H9 (cell line): ENCODE data around the gene CBY3. TPM values are rescaled to one million over a fixed set of nuclear protein-coding genes. Genes with fewer than 3 reads are reported as not detected.
A peak's percentile ranks its signal among the peaks of the same experiment; 100 is the strongest.

Experiments
- DNase-seq: peaks from one replicate; pipeline ENCODE4 v3.0.0-alpha.2; 2017
- H2AFZ ChIP-seq: one replicate; pipeline ENCODE4 v1.6.1; 2013; ENCODE audit warnings: mild to moderate bottlenecking, low read length, control low read depth, moderate library complexity
- H2AK5ac ChIP-seq: 2 replicates; pipeline ENCODE4 v1.6.1; 2013; ENCODE audit warnings: low read length, control low read depth, mixed read lengths; ENCODE audit not compliant: insufficient read length
- H2BK120ac ChIP-seq: one replicate; pipeline ENCODE4 v1.6.1; 2013; ENCODE audit warnings: low read depth, mild to moderate bottlenecking, low read length, control low read depth, inconsistent platforms; ENCODE audit not compliant: poor library complexity, severe bottlenecking
- H2BK12ac ChIP-seq: 2 replicates; pipeline ENCODE4 v1.6.1; 2013; ENCODE audit warnings: low read length, control low read depth, mixed read lengths, low read depth; ENCODE audit not compliant: insufficient read length
- H2BK15ac ChIP-seq: 2 replicates; pipeline ENCODE4 v1.6.1; 2013; ENCODE audit warnings: low read depth, low read length, control low read depth
- H2BK20ac ChIP-seq: one replicate; pipeline ENCODE4 v1.6.1; 2013; ENCODE audit warnings: low read depth, mild to moderate bottlenecking, low read length, control low read depth, inconsistent platforms; ENCODE audit not compliant: poor library complexity, severe bottlenecking
- H2BK5ac ChIP-seq: 2 replicates; pipeline ENCODE4 v1.6.1; 2013; ENCODE audit warnings: low read length, control low read depth, mixed read lengths; ENCODE audit not compliant: insufficient read length
- H3K14ac ChIP-seq: 2 replicates; pipeline ENCODE4 v1.6.1; 2013; ENCODE audit warnings: low read length, control low read depth; ENCODE audit not compliant: insufficient read depth
- H3K18ac ChIP-seq: 2 replicates; pipeline ENCODE4 v1.6.1; 2013; ENCODE audit warnings: low read depth, mild to moderate bottlenecking, mixed read lengths, low read length, control low read depth; ENCODE audit not compliant: insufficient read length
- H3K23ac ChIP-seq: 2 replicates; pipeline ENCODE4 v1.6.1; 2013; ENCODE audit warnings: low read length, control low read depth, mixed read lengths, low read depth; ENCODE audit not compliant: insufficient read length
- H3K23me2 ChIP-seq: 2 replicates; pipeline ENCODE4 v1.6.1; 2013; ENCODE audit warnings: low read depth, mild to moderate bottlenecking, mixed read lengths, low read length, control low read depth; ENCODE audit not compliant: insufficient read length, poor library complexity, severe bottlenecking
- H3K27ac ChIP-seq: 2 replicates; pipeline ENCODE4 v1.5.1; 2013; ENCODE audit warnings: low read length, control low read depth, mixed read lengths, low read depth; ENCODE audit not compliant: insufficient read length
- H3K27me3 ChIP-seq: 2 replicates; pipeline ENCODE4 v1.6.1; 2013; ENCODE audit warnings: low read length, control low read depth, inconsistent platforms; ENCODE audit not compliant: insufficient read depth
- H3K4ac ChIP-seq: 2 replicates; pipeline ENCODE4 v1.6.1; 2013; ENCODE audit warnings: low read depth, mild to moderate bottlenecking, control low read depth, inconsistent platforms, low read length, moderate library complexity
- H3K4me1 ChIP-seq: 2 replicates; pipeline ENCODE4 v1.6.1; 2013; ENCODE audit warnings: low read length, control low read depth, inconsistent platforms; ENCODE audit not compliant: insufficient read depth
- H3K4me2 ChIP-seq: 2 replicates; pipeline ENCODE4 v1.6.1; 2013; ENCODE audit warnings: low read length, control low read depth, mixed read lengths; ENCODE audit not compliant: insufficient read length, insufficient read depth
- H3K56ac ChIP-seq: 2 replicates; pipeline ENCODE4 v1.6.1; 2013; ENCODE audit warnings: low read depth, mild to moderate bottlenecking, mixed read lengths, low read length, control low read depth; ENCODE audit not compliant: insufficient read length
- H3K79me1 ChIP-seq: 2 replicates; pipeline ENCODE4 v1.6.1; 2013; ENCODE audit warnings: low read depth, mild to moderate bottlenecking, moderate library complexity, low read length, control low read depth, inconsistent platforms; ENCODE audit not compliant: insufficient read depth, poor library complexity, severe bottlenecking
- H3K79me2 ChIP-seq: 2 replicates; pipeline ENCODE4 v1.6.1; 2013; ENCODE audit warnings: low read length, control low read depth, inconsistent platforms; ENCODE audit not compliant: insufficient read depth
- H3K9ac ChIP-seq: 2 replicates; pipeline ENCODE4 v1.6.1; 2013; ENCODE audit warnings: low read length, control low read depth, mixed read lengths; ENCODE audit not compliant: insufficient read length; ENCODE audit errors: extremely low read depth
- H3K9me3 ChIP-seq: one replicate; pipeline ENCODE4 v1.6.1; 2013; ENCODE audit warnings: low read depth, low read length, inconsistent platforms; ENCODE audit not compliant: control insufficient read depth
- H3T11ph ChIP-seq: one replicate; pipeline ENCODE4 v1.6.1; 2013; ENCODE audit warnings: mild to moderate bottlenecking, low read length, control low read depth, inconsistent platforms
- H4K20me1 ChIP-seq: one replicate; pipeline ENCODE4 v1.6.1; 2013; ENCODE audit not compliant: control insufficient read depth, insufficient read length, insufficient read depth
- H4K5ac ChIP-seq: 2 replicates; pipeline ENCODE4 v1.6.1; 2013; ENCODE audit warnings: low read depth, mild to moderate bottlenecking, mixed read lengths, low read length, control low read depth; ENCODE audit not compliant: insufficient read length
- H4K8ac ChIP-seq: replicated peaks from 2 replicates; pipeline ENCODE4 v1.6.1; 2013; ENCODE audit warnings: low read length, control low read depth, mixed read lengths, low read depth; ENCODE audit not compliant: insufficient read length
- H4K91ac ChIP-seq: 2 replicates; pipeline ENCODE4 v1.6.1; 2013; ENCODE audit warnings: low read depth, mild to moderate bottlenecking, moderate library complexity, mixed read lengths, low read length, control low read depth; ENCODE audit not compliant: insufficient read length
- H3K27ac Mint-ChIP-seq, 3 experiments: 2 replicates in 2 of 3; 3 replicates in 1 of 3; pipeline ENCODE4 v1.8.0; 2020 to 2021; ENCODE audit warnings: mixed read lengths in 3 of 3, mild to moderate bottlenecking in 1 of 3, moderate library complexity in 1 of 3
- H3K27me3 Mint-ChIP-seq: 2 replicates; pipeline ENCODE4 v1.8.0; 2021; ENCODE audit warnings: low read depth, mild to moderate bottlenecking, moderate library complexity, mixed read lengths
- H3K36me3 Mint-ChIP-seq, 3 experiments: 2 replicates in 2 of 3; 3 replicates in 1 of 3; pipeline ENCODE4 v1.8.0; 2020 to 2021; ENCODE audit warnings: low read depth in 3 of 3, mixed read lengths in 3 of 3; ENCODE audit not compliant: insufficient read depth in 1 of 3
- H3K4me1 Mint-ChIP-seq, 2 experiments: 2 replicates each; pipeline ENCODE4 v1.8.0; 2020; ENCODE audit warnings: mixed read lengths in 2 of 2
- H3K4me3 Mint-ChIP-seq, 2 experiments: 2 replicates in 1 of 2; 3 replicates in 1 of 2; pipeline ENCODE4 v1.8.0; 2020 to 2021; ENCODE audit warnings: mild to moderate bottlenecking in 2 of 2, mixed read lengths in 2 of 2, moderate library complexity in 1 of 2
- H3K9me3 Mint-ChIP-seq, 2 experiments: 2 replicates in 1 of 2; 3 replicates in 1 of 2; pipeline ENCODE4 v1.8.0; 2020; ENCODE audit warnings: mild to moderate bottlenecking in 2 of 2, mixed read lengths in 2 of 2, moderate library complexity in 1 of 2
- CTCF ChIP-seq: fragments of 200-600 bp; sonication (generic); conservative IDR thresholded peaks from 3 replicates; pipeline ENCODE4 v1.8.0; 2021; ENCODE audit warnings: antibody characterized with exemption, mild to moderate bottlenecking
- WGBS: extraction: QIAGEN DNeasy Blood & Tissue Kit; methylation state at CpG from one replicate; pipeline ENCODE4 v1.1.7; 2013; ENCODE audit warnings: missing lambda C conversion rate, low lambda C conversion rate, mixed read lengths; ENCODE audit not compliant: insufficient read length; ENCODE audit errors: extremely low coverage; 5-methylcytosine and 5-hydroxymethylcytosine counted together
- total RNA-seq: library from RNA; stranded (reverse); gene quantifications from 2 replicates; pipeline ENCODE4 v1.2.1, GENCODE V29; 2021

Gene CBY3
- total RNA-seq, 1 experiment from 2014 or later, result 0.50 TPM

GRCh38 chr5:179720222-179720621, 39.4 kb upstream of the CBY3 start:
- no peak overlapping the region for H3T11ph ChIP-seq
- no peaks in the 10 kb centered on the region for H3K79me2 ChIP-seq
- no peak overlapping the region for H3K9ac ChIP-seq
- no peaks in the 10 kb centered on the region for H3K4me1 ChIP-seq
- Mint-ChIP-seq H3K36me3 (peaks cover 60 to 92% (median 89%) of the 10 kb centered on the region in 3 experiments), H3K27me3 (no peaks in the 10 kb centered on the region), H3K4me1 (no peaks in the 10 kb centered on the region), H3K27ac (0 out of 7 replicates have a peak overlapping the region, but pooled peaks of 1 of the 3 experiments have one; percentile 55), H3K4me3 (no peak overlapping the region), H3K9me3 (no peaks in the 10 kb centered on the region)
- no peak overlapping the region for H3K14ac ChIP-seq
- H3K27me3 ChIP-seq, result no peaks in the 10 kb centered on the region
- no peak overlapping the region for H3K4ac ChIP-seq
- H2BK5ac ChIP-seq, result no peak overlapping the region
- H4K8ac ChIP-seq, result no peak overlapping the region
- H3K27ac ChIP-seq, result no peak overlapping the region
- H3K18ac ChIP-seq, result no peak overlapping the region
- no peak overlapping the region for H4K91ac ChIP-seq
- H2BK15ac ChIP-seq, result no peak overlapping the region
- H3K23me2 ChIP-seq, result no peaks in the 10 kb centered on the region
- no peak overlapping the region for H2BK20ac ChIP-seq
- H2BK120ac ChIP-seq, result no peak overlapping the region
- H2AK5ac ChIP-seq, result no peak overlapping the region
- no peak overlapping the region for H4K5ac ChIP-seq
- no peak overlapping the region for H3K56ac ChIP-seq
- no peaks in the 10 kb centered on the region for H4K20me1 ChIP-seq
- H2BK12ac ChIP-seq, result no peak overlapping the region
- no peak for DNase-seq
- no peak overlapping the region for H3K23ac ChIP-seq
- WGBS, result no CpG with 5 or more reads among the region's 2 CpGs
- TF ChIP-seq CTCF, result no peak
- H3K9me3 ChIP-seq, result no peaks in the 10 kb centered on the region
- no peak overlapping the region for H2AFZ ChIP-seq
- no peak overlapping the region for H3K4me2 ChIP-seq
- H3K79me1 ChIP-seq, result peaks cover 6% of the 10 kb centered on the region
